SK-N-SH (cell line): ENCODE results near the gene HS2ST1.

Experiments used
- CTCF ChIP-seq: fragments of 200-600 bp; sonication (generic); IDR thresholded peaks from 2 replicates; pipeline ENCODE4 v1.6.1; 2017; ENCODE audit warnings: antibody characterized with exemption, mild to moderate bottlenecking, moderate library complexity
- EP300 ChIP-seq, 2 experiments: IDR thresholded peaks; 2 replicates each; pipeline versions ENCODE4 v1.4.0 to v1.6.1; 2012; ENCODE audit warnings: borderline replicate concordance in 1 of 2, low read depth in 1 of 2, low read length in 1 of 2
- IRF3 ChIP-seq: fragments of 150-350 bp; IDR thresholded peaks from 2 replicates; pipeline ENCODE4 v1.6.1; 2016; ENCODE audit warnings: mild to moderate bottlenecking, low read depth, low read length
- MEF2A ChIP-seq: IDR thresholded peaks from 2 replicates; pipeline ENCODE4 v1.4.0; 2012; ENCODE audit warnings: low read depth, borderline replicate concordance
- MXI1 ChIP-seq: IDR thresholded peaks from 2 replicates; pipeline ENCODE4 v1.6.1; 2012; ENCODE audit warnings: mild to moderate bottlenecking, low read depth, low read length, improper control_type of control experiment
- POLR2AphosphoS5 ChIP-seq: IDR thresholded peaks from 2 replicates; pipeline ENCODE4 v1.6.1; 2012; ENCODE audit warnings: low read depth, low read length
- RAD21 ChIP-seq: IDR thresholded peaks from 2 replicates; pipeline ENCODE4 v1.6.1; 2012; ENCODE audit warnings: mild to moderate bottlenecking, low read length
- REST ChIP-seq: IDR thresholded peaks from 2 replicates; pipeline ENCODE4 v1.6.1; 2012; ENCODE audit warnings: mild to moderate bottlenecking, low read depth, low read length, moderate library complexity
- RXRA ChIP-seq: IDR thresholded peaks from 2 replicates; pipeline ENCODE4 v1.4.0; 2012; ENCODE audit warnings: low read depth, mild to moderate bottlenecking, borderline replicate concordance
- SIN3A ChIP-seq: IDR thresholded peaks from 2 replicates; pipeline ENCODE4 v1.6.1; 2012; ENCODE audit warnings: low read depth, mild to moderate bottlenecking, low read length, moderate library complexity, borderline replicate concordance
- SMC3 ChIP-seq: IDR thresholded peaks from 2 replicates; pipeline ENCODE4 v1.6.1; 2012; ENCODE audit warnings: low read depth, low read length, improper control_type of control experiment

GRCh38 chr1:87155170-87155569 is 240.7 kb downstream of the HS2ST1 start:
- no peak for TF ChIP-seq MEF2A
- no peak for TF ChIP-seq RXRA
- no peak for TF ChIP-seq SIN3A
- TF ChIP-seq CTCF: no peak
- TF ChIP-seq RAD21: no peak
- TF ChIP-seq REST: no peak
- peak in 1 of 2 experiments; percentile 35; a peak in 1 of 4 replicates for TF ChIP-seq EP300 (IDR thresholded peaks at IDR 0.05; ENCODE audit: borderline replicate concordance in 1 of 2, low read depth in 1 of 2, low read length in 1 of 2)
- no peak for TF ChIP-seq SMC3
- no peak for TF ChIP-seq POLR2AphosphoS5
- TF ChIP-seq MXI1: no peak
- TF ChIP-seq IRF3: no peak
